HepG2 (cell line): Measurements from ENCODE around the gene COBLL1. TPM values are rescaled to one million over a fixed set of nuclear protein-coding genes. Genes with fewer than 3 reads are reported as not detected.

ENCODE experiments used
- ARID2 ChIP-seq: sonication (generic); formaldehyde crosslinking; IDR thresholded peaks from 2 replicates; pipeline ENCODE4 v1.8.1; 2022; ENCODE audit warnings: mild to moderate bottlenecking, missing genetic modification reagents, borderline replicate concordance
- CCAR2 ChIP-seq: fragments of 200-400 bp; formaldehyde crosslinking; optimal IDR thresholded peaks from 2 replicates; pipeline ENCODE3; 2018; ENCODE audit warnings: low read depth, mild to moderate bottlenecking, low read length, moderate library complexity
- CREB1 ChIP-seq, 2 experiments: fragments of 450-650 bp in 1 of 2; IDR thresholded peaks; 2 replicates each; pipeline ENCODE4 v1.6.1; 2016 to 2017; ENCODE audit warnings: control low read depth in 1 of 2, mild to moderate bottlenecking in 1 of 2, missing compliant biosample characterization in 1 of 2, missing genetic modification characterization in 1 of 2
- DPF2 ChIP-seq: sonication (generic); formaldehyde crosslinking; IDR thresholded peaks from 2 replicates; pipeline ENCODE4 v1.4.0; 2020; ENCODE audit warnings: mild to moderate bottlenecking, low read depth, missing genetic modification reagents, borderline replicate concordance
- EHMT2 ChIP-seq: fragments of 200-600 bp; sonication (generic); IDR thresholded peaks from 2 replicates; pipeline ENCODE4 v1.7.0; 2017; ENCODE audit warnings: antibody characterized with exemption, low read depth, low read length, borderline replicate concordance
- HNF1A ChIP-seq, 2 experiments: sonication (generic) in 1 of 2; formaldehyde crosslinking in 1 of 2; IDR thresholded peaks; 2 replicates each; pipeline versions ENCODE4 v1.4.0 to v1.6.1; 2016 to 2020; ENCODE audit warnings: borderline replicate concordance in 1 of 2, low read depth in 1 of 2, mild to moderate bottlenecking in 1 of 2, missing genetic modification reagents in 1 of 2
- IKZF5 ChIP-seq: IDR thresholded peaks from 2 replicates; pipeline ENCODE4 v1.6.1; 2018; ENCODE audit warnings: missing genetic modification reagents, mild to moderate bottlenecking, missing compliant biosample characterization
- LBX2 ChIP-seq: sonication (generic); formaldehyde crosslinking; IDR thresholded peaks from 2 replicates; pipeline ENCODE4 v1.5.0; 2020; ENCODE audit warnings: missing genetic modification reagents, mild to moderate bottlenecking, borderline replicate concordance
- MIER2 ChIP-seq: IDR thresholded peaks from 2 replicates; pipeline ENCODE4 v1.6.1; 2016; ENCODE audit warnings: missing biosample characterization, missing genetic modification reagents
- MIXL1 ChIP-seq: IDR thresholded peaks from 2 replicates; pipeline ENCODE4 v1.6.1; 2016
- NFE2L1 ChIP-seq: sonication (generic); formaldehyde crosslinking; IDR thresholded peaks from 2 replicates; pipeline ENCODE4 v1.4.0; 2020; ENCODE audit warnings: missing genetic modification reagents, mild to moderate bottlenecking, borderline replicate concordance
- RARA ChIP-seq: IDR thresholded peaks from 2 replicates; pipeline ENCODE4 v1.6.1; 2016; ENCODE audit warnings: missing genetic modification reagents, missing compliant biosample characterization
- RFX3 ChIP-seq: IDR thresholded peaks from 2 replicates; pipeline ENCODE4 v1.6.1; 2016; ENCODE audit warnings: missing biosample characterization, missing genetic modification reagents
- SALL2 ChIP-seq: sonication (generic); formaldehyde crosslinking; IDR thresholded peaks from 2 replicates; pipeline ENCODE4 v1.8.1; 2023; ENCODE audit warnings: mild to moderate bottlenecking, missing genetic modification reagents, inconsistent platforms
- TBL1XR1 ChIP-seq: fragments of 150-350 bp; IDR thresholded peaks from 2 replicates; pipeline ENCODE4 v1.6.1; 2014; ENCODE audit warnings: borderline replicate concordance, low read length; ENCODE audit not compliant: partially characterized antibody
- ZNF225 ChIP-seq: sonication (generic); formaldehyde crosslinking; IDR thresholded peaks from 2 replicates; pipeline ENCODE4 v1.4.0; 2020; ENCODE audit warnings: mild to moderate bottlenecking, missing genetic modification reagents
- ZNF274 ChIP-seq: sonication (generic); formaldehyde crosslinking; IDR thresholded peaks from 2 replicates; pipeline ENCODE4 v1.5.1; 2020; ENCODE audit warnings: mild to moderate bottlenecking, missing genetic modification reagents
- ZNF44 ChIP-seq: sonication (generic); formaldehyde crosslinking; IDR thresholded peaks from 2 replicates; pipeline ENCODE4 v1.5.1; 2020; ENCODE audit warnings: mild to moderate bottlenecking, missing genetic modification reagents
- ZNF547 ChIP-seq: sonication (generic); formaldehyde crosslinking; IDR thresholded peaks from 2 replicates; pipeline ENCODE4 v1.5.1; 2020; ENCODE audit warnings: mild to moderate bottlenecking, missing genetic modification reagents
- ZNF549 ChIP-seq: sonication (generic); formaldehyde crosslinking; IDR thresholded peaks from 2 replicates; pipeline ENCODE4 v1.5.0; 2020; ENCODE audit warnings: missing genetic modification reagents
- ZNF704 ChIP-seq: sonication (generic); formaldehyde crosslinking; IDR thresholded peaks from 2 replicates; pipeline ENCODE4 v1.8.1; 2023; ENCODE audit warnings: mild to moderate bottlenecking, inconsistent platforms, moderate library complexity, missing genetic modification reagents, borderline replicate concordance
- polyA plus RNA-seq, 8 experiments: library from polyadenylated mRNA; depleted of rRNA in 3 of 8; stranded (reverse) in 7 of 8; unstranded in 1 of 8; fragments of >200 nt; fragmentation: Illumina TruSeq in 4 of 8; extraction: Trizol in 4 of 8; gene quantifications; 2 replicates each; pipeline versions ENCODE4 v1.2.1 to v1.2.3, GENCODE V29; 2011 to 2016; ENCODE audit warnings: low read depth in 4 of 8, missing spikeins in 1 of 8, mixed read lengths in 1 of 8; ENCODE audit not compliant: insufficient read depth in 1 of 8
- total RNA-seq, 5 experiments: library from RNA; depleted of rRNA; stranded (reverse); fragments of >200 nt; fragmentation: Illumina TruSeq; extraction: Trizol; gene quantifications; 2 replicates each; pipeline ENCODE4 v1.2.3, GENCODE V29; 2016; ENCODE audit warnings: low read depth in 1 of 5

COBLL1 gene
- total and polyA plus RNA-seq, 2 of the 13 experiments (the other 11 are each of a cell fraction or from before 2014, with no cell fraction given) = 32.6 to 86.8 TPM

GRCh38 chr2:164710837-164711765 is 130.5 kb downstream of the COBLL1 start (continued):
- TF ChIP-seq ZNF704 (CRISPR knock-in tag) (no peak), ZNF225 (CRISPR knock-in tag) (no peak), RFX3 (CRISPR knock-in tag) (no peak), CREB1 (IDR thresholded peaks at IDR 0.05) (no peak), CREB1 (CRISPR knock-in tag; IDR thresholded peaks at IDR 0.05) (0 out of 2 replicates have a peak, but pooled peaks have one; percentile 8), HNF1A (IDR thresholded peaks at IDR 0.05; ENCODE audit: low read depth) (peak; percentile 87; the same call in 1 of the 2 replicates), HNF1A (CRISPR knock-in tag; IDR thresholded peaks at IDR 0.05; ENCODE audit: borderline replicate concordance) (peak; percentile 92), DPF2 (peak; percentile 23; the same call in 1 of the 2 replicates), EHMT2 (peak; percentile 22; the same call in 1 of the 2 replicates), ZNF44 (CRISPR knock-in tag) (peak; percentile 57; the same call in 1 of the 2 replicates), MIXL1 (CRISPR knock-in tag) (peak; percentile 43), SALL2 (CRISPR knock-in tag) (no peak), TBL1XR1 (peak; percentile 38), RARA (peak; percentile 50; the same call in 1 of the 2 replicates), ZNF274 (CRISPR knock-in tag) (no peak), CCAR2 (no peak), IKZF5 (CRISPR knock-in tag) (peak; percentile 61; the same call in 1 of the 2 replicates), MIER2 (CRISPR knock-in tag) (peak; percentile 64; the same call in 1 of the 2 replicates), ZNF547 (CRISPR knock-in tag) (0 out of 2 replicates have a peak, but pooled peaks have one; percentile 59), ARID2 (CRISPR knock-in tag) (no peak), ZNF549 (CRISPR knock-in tag) (no peak), LBX2 (CRISPR knock-in tag) (no peak), NFE2L1 (CRISPR knock-in tag) (no peak)
